HG03025 (cell line): Measurements from ENCODE around the gene ACTN1.
"Not testable (repeated sequence)": the region's sequence is repeated elsewhere in the genome, so short reads cannot be mapped to it uniquely, and the experiment has no call there.

ENCODE experiments used
- ATAC-seq: cut with Tn5 transposase; IDR thresholded peaks from one replicate; pipeline ENCODE4 v1.9.1; 2021; ENCODE audit warnings: mild to moderate bottlenecking, moderate library complexity; ENCODE audit not compliant: unreplicated experiment, low FRiP score

ACTN1 gene

DNA sequence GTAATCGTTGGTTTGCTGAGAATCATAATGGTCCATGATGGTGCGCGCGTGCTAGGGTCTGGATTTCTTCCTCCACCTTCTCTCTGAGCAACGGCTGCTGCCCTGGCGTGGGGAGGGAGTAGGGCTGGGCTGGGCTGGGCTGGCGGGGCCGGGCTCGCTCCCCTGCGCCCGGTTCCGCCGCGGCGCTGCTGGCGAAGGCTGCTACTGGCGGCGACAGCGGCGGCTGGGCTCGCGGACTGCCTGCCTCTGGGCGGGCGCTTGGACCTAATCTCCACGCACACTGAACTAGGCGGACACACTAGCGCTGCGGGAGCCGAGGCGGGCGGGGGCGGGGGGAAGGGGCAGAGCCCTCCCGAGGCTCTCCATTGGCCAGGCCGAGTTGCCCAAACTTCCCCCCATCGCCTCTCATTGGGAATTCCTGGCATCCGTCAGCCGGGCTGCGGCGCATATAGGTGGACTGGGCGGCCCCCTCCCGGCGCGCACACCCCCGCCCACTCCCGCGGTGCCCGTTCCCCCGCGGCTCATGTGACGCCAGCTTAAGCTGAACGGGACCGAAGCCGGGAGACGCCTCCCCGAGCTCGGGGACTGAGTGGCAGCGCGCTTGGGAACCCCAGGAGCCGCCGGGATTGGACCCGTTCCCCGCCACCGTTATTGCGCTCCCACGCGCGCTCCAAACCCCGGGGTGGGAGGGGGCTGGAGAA, at the start of gene ACTN1:
TSS of gene ACTN1 (minus strand) at position 282 of the 701 bp plus-strand sequence. CDS start at position 36, 246 bp downstream.
- ATAC-seq: no peak

DNA sequence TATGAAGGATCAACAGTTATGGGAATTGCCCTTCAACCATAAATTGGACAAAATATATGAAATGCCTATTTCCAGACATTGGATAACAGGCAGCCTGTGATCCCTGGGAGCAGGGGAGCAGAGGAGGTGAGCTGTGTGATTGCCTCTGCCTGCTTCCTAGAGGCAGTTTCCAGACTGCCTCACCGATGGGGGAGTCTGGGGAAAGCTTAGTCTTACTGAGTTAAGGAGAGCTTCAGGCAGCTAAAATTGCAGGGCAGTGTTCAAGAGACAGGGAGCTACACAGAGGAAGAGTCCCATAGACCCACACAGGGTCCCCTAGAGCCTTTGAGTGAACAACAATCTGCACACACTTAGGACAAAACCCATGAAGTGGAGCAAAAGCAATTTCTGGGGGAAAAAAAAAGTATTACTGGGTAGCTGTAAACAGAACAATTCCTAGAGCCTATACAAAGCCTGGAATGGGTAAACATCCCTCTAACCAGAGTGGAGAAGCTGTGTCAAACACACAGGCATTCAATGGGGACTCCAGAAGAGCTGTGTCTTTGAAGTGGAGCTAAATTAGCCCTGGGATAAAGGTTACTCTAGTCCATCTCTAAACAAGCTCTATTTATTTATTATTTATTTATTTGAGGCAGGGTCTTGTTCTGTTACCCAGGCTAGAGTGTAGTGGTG, 48.3 kb upstream of the ACTN1 start:
- ATAC-seq: no peak

- no peak for ATAC-seq
Measured at GRCh38 chr14:69023035-69023434, 43.9 kb upstream of the ACTN1 start.

DNA sequence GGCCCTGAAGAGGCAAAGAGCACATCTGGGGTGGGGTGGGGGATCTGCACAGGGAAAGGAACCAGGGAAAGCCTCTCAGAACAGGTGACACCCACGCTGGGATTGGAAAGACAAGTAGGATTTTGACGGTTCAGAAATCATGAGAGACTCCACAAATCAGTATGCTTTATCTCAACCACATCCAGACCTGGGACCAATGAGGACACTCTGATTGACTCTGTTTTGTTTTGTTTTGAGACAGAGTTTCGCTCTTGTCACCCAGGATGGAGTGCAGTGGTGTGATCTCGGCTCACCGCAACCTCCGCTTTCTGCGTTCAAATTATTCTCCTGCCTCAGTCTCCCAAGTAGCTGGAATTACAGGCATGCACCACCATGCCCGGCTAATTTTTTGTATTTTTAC, 43.0 kb upstream of the ACTN1 start:
- ATAC-seq: not testable (repeated sequence)

DNA sequence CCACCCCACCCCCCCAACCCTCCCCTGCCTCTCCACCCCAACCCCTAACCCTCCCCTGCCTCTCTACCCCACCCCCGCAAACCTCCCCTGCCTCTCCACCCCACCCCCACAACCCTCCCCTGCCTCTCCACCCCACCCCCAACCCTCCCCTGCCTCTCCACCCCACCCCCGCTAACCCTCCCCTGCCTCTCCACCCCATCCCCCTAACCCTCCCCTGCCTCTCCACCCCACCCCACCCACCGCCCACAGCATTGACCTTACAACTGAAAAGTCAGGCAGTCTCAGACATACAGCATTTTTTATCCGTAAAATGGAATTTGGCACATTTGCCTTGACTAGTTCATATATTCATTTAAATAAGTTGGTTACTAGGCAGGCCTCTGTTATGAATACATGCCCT, 38.6 kb upstream of the ACTN1 start:
- no peak for ATAC-seq

GRCh38 chr14:69014829-69015259, 35.7 kb upstream of the ACTN1 start:
- ATAC-seq: no peak

DNA sequence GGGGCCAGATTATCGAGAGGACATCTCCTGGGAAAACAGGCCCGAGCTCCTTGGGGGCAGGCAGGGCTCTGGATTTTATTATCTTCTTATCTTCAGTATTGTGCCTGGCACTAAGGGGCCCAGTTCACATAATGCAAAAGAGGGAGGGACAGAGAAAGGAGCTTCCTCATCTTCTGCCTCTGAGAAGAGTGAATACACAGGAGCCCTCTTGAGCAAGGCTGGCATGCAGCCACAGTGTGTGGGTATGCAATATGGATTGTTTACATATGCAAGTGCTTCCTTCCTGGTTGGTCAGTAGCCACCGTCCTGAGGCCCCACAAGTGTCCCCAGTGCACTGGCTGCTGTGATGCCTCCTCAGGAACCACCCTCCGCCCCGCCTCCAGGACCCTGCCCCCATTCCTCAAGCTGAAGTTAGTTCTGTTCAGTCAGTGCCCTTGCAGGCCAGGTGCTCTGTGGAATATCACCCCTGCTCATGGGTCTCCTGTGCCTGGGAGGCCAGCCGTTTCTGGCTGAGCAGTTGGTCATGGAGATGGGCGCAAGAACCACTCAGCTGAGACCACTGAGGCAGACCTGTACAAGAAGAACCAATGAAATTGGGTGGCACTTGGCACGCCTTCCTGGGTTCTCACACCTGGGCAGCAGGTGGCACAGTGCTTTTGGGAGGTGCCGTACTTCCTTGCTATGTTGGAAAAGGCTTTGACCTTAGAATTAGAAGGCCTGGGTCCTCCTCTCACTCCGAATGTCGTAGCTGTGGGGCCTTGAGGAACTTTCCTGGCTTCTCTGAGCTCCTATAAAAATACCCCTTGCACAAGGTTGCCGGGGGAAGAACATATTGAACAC, 35.1 kb upstream of the ACTN1 start:
- ATAC-seq: no peak

- no peak for ATAC-seq
Measured at GRCh38 chr14:69012256-69012953, 33.3 kb upstream of the ACTN1 start.

GRCh38 chr14:69010648-69011047, 31.5 kb upstream of the ACTN1 start:
- no peak for ATAC-seq

- ATAC-seq: no peak
Measured at GRCh38 chr14:69008421-69008884, 29.4 kb upstream of the ACTN1 start.

DNA sequence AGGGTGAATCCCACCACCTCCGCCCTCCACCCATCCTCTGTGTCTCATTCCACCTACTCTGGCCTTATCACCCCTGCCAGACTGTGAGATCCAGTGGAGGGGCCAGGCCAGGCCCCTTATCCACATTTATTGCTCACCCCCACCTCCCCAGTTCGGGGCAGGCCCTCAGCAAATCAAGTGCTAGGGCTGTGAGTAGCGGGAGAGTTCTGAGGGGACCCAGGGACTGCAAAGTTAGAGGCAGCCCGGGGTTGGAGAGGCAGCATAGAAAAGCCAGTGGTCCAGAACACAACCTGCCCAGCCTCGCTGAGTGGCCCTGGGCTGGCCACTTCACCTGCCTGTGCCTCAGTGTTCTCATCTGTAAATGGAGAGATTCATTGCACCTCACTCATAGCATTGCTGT, 27.2 kb upstream of the ACTN1 start:
- no peak for ATAC-seq

GRCh38 chr14:69005432-69006148, 26.5 kb upstream of the ACTN1 start:
- no peak for ATAC-seq

GRCh38 chr14:69004731-69005431, 25.8 kb upstream of the ACTN1 start:
- no peak for ATAC-seq

DNA sequence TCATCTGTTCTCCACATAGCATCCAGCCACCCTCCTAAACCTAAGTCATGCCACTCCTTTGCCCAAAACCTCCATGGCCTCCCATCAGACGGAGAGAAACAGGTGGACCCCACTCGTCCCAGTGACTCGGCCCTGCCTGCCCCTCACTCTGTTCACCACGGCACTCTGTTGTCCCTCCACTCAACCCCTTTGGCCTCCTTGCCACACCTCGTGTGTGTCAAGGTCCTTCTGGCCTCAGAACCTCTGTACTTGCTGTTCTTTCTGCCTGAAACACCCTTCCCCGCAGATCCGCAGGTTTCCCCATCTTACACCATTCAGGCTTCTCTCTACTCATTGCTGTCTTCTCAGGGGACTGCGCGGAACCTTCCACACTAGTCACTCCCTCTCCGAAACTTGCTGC, 24.5 kb upstream of the ACTN1 start:
- ATAC-seq: no peak

DNA sequence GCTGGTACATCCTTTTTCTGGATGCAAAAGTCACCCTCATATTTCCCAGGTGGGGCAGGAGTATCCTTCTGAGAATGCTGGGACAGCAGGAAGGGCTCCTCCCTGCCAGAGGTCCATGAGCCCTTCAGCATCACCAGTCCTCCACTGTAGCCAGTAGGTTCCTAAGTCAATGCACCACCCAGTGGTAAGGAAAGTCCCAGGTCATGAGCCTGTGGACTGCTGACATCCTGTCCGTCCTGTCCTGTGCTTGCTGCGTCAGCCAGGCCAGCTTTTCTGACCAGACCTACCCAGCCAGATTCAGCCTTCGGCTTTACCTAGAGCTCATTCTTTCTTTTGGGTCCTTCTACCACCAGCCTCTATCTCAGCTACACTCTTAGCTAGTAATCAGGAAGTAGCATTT, 23.0 kb upstream of the ACTN1 start:
- no peak for ATAC-seq

DNA sequence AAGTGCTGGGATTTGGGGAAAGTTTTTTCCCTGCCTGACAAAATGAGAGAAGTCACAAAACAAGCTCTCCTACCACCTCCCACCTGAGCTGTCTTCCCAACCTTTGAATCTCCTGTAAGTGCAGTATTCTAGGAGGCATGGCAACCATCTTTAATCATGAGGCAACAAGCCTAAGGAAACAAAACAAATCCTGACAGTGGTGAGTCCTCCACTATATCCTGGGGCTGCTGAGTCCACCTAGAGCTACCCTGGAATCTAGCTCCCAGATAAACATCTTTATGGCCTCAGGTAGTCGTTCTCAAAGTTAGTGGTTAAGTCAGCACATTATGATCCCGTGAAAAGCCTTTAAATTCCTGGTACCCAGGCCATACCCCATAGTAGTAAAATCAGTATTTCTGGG, 22.3 kb upstream of the ACTN1 start:
- ATAC-seq: no peak

- ATAC-seq: no peak
Measured at GRCh38 chr14:68998062-68998461, 19.0 kb upstream of the ACTN1 start.

GRCh38 chr14:68995731-68996130, 16.6 kb upstream of the ACTN1 start:
- no peak for ATAC-seq

DNA sequence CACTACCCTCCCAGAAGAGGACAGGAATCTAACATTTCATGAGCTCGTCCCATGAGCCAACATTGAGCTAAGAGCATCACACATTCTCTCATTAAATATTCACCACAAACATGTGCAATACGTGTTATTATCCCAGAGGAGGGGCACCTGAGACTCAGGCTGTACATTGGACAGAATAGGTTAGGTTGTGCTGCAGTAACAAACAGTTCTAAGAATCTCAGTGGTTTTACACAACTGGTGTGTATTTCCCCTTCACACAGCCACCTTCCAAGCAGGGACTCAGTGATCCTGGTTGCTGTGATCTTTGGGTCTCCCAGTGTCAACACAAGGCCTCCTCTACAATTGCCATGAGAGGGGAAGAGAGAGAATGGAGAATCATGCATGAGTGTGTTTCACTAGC, 15.0 kb upstream of the ACTN1 start:
- no peak for ATAC-seq
